ENCODE results near the gene CENPO.

DNA sequence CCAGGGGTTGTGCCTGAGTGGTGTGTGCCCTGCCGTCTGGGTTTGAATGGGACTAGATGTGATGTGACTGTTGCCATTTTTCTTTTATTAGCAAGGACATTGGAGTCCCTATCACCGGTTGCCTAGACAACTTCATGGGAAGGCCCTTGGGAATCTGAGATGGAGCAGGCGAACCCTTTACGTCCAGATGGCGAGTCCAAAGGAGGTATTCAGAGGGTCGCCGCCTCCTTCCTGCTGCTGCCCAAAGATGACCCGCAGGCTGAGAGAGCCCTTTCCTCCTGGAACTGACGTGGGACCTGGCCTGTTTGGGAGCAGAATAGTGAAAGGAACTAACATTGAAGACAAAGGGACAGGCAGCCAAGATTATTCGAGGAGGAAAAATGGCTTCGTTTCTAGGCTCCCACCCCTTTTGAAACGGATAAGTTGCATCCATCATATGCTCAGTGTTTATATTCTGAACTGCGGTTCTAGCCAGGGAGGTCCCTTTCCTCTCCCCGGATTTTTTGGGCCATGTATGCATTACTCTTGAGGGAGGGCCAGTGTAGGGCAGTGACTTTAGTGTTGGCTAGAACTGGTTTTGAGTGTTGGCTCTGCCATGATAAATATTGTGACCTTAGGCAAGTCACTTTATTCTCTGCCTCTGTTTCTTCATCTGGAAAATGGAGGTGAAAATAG, 673 bp downstream of the CENPO start:
- no peak for TF ChIP-seq POLR2AphosphoS5 (IDR thresholded peaks at IDR 0.05; ENCODE audit: low read depth, low read length)
- TF ChIP-seq TAF1 (IDR thresholded peaks at IDR 0.05; ENCODE audit: borderline replicate concordance, insufficient read depth, low read length) = no peak
